ENCODE measurements around the gene PURA. TPM values are rescaled to one million over a fixed set of nuclear protein-coding genes. Genes with fewer than 3 reads are reported as not detected.

The PURA gene
- polyA plus RNA-seq, 2 of the 4 experiments (the other 2 are of a cell fraction): 4.5 to 12.7 TPM

DNA sequence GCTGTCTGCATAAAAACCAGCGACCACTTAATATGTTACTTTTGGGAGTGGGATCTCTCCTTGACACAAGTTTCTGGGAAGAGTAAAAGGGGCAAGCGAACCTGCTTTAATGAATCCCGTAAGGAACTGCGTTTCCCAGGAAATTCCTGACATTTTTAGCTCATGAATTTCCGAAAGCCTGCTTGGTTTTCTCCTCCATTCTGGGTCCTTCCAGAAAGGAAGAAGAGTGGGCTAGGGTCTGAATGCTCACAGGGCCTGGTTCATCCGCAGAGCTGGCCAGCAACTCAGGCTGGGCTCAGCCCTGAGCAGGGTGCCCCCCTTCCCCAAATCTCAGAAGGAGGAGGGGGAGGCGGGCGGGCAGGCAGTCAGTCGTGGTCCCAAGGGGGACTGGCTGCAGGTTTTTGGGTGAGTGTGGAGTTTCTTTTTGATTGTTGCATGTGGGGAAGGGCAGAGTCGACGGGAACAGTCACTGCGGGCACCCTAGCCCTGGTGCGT is 1.2 kb upstream of the PURA start:
- CTCF ChIA-PET: interaction anchor here (0.7 to 1.8 kb wide), 9 partner anchors 9 to 326 kb away, joined by 3 to 11 read pairs (median 3); no protein-coding TSS in a partner anchor

DNA sequence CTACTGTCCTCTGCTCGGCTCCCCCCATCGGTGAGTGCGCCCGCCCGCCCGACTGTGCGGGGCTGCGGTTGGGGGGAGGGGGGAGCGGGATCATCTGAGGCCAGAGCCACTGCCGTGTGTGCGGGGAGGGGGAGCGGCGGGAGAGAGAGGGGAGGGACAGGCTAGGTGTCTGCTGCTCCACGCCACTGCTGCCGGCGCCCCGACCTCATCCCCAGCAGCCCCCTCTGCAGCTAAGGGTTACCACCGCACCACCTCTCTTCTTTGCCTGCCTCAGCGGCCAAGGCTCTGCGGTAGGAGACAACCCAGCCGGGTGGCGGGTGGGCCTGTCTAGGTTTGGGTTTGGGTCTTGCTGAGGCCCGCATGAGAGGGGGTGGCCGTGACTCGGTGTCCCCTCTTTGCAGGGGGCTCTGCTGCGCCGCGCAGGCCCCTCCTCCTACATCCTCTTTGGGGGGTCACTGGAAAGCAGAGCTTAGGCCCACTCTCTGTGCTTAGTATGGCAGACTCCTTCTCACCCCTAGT is 670 bp upstream of the PURA start:
- H3K27ac ChIP-seq: peak overlapping the region; percentile 92 to 96
- no peak for TF ChIP-seq ZSCAN20 (CRISPR knock-in tag; IDR thresholded peaks at IDR 0.05)
- TF ChIP-seq EP300 (IDR thresholded peaks at IDR 0.05): no peak
- TF ChIP-seq FOSB (CRISPR knock-in tag; IDR thresholded peaks at IDR 0.05): no peak
- TF ChIP-seq HEYL (CRISPR knock-in tag; IDR thresholded peaks at IDR 0.05): no peak
- TF ChIP-seq, protein P1, sequence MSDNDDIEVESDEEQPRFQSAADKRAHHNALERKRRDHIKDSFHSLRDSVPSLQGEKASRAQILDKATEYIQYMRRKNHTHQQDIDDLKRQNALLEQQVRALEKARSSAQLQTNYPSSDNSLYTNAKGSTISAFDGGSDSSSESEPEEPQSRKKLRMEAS (IDR thresholded peaks at IDR 0.05): no peak; the same call in 1 of the 2 replicates
- TF ChIP-seq CEBPB (IDR thresholded peaks at IDR 0.05): no peak
- no peak for TF ChIP-seq EHMT2 (IDR thresholded peaks at IDR 0.05; ENCODE audit: low read depth)
- TF ChIP-seq, protein P2, sequence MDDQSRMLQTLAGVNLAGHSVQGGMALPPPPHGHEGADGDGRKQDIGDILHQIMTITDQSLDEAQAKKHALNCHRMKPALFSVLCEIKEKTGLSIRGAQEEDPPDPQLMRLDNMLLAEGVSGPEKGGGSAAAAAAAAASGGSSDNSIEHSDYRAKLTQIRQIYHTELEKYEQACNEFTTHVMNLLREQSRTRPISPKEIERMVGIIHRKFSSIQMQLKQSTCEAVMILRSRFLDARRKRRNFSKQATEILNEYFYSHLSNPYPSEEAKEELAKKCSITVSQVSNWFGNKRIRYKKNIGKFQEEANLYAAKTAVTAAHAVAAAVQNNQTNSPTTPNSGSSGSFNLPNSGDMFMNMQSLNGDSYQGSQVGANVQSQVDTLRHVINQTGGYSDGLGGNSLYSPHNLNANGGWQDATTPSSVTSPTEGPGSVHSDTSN (IDR thresholded peaks at IDR 0.05): no peak
- no peak for TF ChIP-seq HOXB5 (CRISPR knock-in tag; IDR thresholded peaks at IDR 0.05)
- no peak for TF ChIP-seq GATA3 (IDR thresholded peaks at IDR 0.05; ENCODE audit: borderline replicate concordance)
- no peak for TF ChIP-seq CBX2 (IDR thresholded peaks at IDR 0.05; ENCODE audit: borderline replicate concordance, low read depth)
- no peak for TF ChIP-seq NFE2L2 (conservative IDR thresholded peaks at IDR 0.05; ENCODE audit: low read length)
- TF ChIP-seq, protein P3, sequence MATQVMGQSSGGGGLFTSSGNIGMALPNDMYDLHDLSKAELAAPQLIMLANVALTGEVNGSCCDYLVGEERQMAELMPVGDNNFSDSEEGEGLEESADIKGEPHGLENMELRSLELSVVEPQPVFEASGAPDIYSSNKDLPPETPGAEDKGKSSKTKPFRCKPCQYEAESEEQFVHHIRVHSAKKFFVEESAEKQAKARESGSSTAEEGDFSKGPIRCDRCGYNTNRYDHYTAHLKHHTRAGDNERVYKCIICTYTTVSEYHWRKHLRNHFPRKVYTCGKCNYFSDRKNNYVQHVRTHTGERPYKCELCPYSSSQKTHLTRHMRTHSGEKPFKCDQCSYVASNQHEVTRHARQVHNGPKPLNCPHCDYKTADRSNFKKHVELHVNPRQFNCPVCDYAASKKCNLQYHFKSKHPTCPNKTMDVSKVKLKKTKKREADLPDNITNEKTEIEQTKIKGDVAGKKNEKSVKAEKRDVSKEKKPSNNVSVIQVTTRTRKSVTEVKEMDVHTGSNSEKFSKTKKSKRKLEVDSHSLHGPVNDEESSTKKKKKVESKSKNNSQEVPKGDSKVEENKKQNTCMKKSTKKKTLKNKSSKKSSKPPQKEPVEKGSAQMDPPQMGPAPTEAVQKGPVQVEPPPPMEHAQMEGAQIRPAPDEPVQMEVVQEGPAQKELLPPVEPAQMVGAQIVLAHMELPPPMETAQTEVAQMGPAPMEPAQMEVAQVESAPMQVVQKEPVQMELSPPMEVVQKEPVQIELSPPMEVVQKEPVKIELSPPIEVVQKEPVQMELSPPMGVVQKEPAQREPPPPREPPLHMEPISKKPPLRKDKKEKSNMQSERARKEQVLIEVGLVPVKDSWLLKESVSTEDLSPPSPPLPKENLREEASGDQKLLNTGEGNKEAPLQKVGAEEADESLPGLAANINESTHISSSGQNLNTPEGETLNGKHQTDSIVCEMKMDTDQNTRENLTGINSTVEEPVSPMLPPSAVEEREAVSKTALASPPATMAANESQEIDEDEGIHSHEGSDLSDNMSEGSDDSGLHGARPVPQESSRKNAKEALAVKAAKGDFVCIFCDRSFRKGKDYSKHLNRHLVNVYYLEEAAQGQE (IDR thresholded peaks at IDR 0.05): no peak
- no peak for TF ChIP-seq FOSL2 (IDR thresholded peaks at IDR 0.05)
- TF ChIP-seq FOSL2 (CRISPR knock-in tag; IDR thresholded peaks at IDR 0.05): no peak
- TF ChIP-seq, protein P4, sequence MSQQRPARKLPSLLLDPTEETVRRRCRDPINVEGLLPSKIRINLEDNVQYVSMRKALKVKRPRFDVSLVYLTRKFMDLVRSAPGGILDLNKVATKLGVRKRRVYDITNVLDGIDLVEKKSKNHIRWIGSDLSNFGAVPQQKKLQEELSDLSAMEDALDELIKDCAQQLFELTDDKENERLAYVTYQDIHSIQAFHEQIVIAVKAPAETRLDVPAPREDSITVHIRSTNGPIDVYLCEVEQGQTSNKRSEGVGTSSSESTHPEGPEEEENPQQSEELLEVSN (IDR thresholded peaks at IDR 0.05; ENCODE audit: borderline replicate concordance, low read depth): no peak
- no peak for TF ChIP-seq CHD4 (IDR thresholded peaks at IDR 0.05; ENCODE audit: borderline replicate concordance)
- TF ChIP-seq RCOR1 (IDR thresholded peaks at IDR 0.05; ENCODE audit: low read depth, low read length): no peak
- H3K4me2 ChIP-seq: peak overlapping the region; percentile 95
- DNase-seq (ENCODE audit: low read depth in 1 of 2, low spot score in 1 of 2) (no peak), ATAC-seq (peak; percentile 2 to 6; a peak in 3 of 6 replicates), FAIRE-seq (no peak)
- ChIA-PET CTCF (interaction anchor here (1.0 to 12.5 kb wide), 6 partner anchors 16 to 199 kb away, joined by 3 to 125 read pairs (median 5); no protein-coding TSS in a partner anchor), POLR2A (interaction anchor here (1.2 kb wide), 1 partner anchor 70 kb away, joined by 4 read pairs; the partner anchor contains the start of gene NRG2)
- peaks cover 46% of the 10 kb centered on the region for H3K4me1 ChIP-seq
- H3K9me3 ChIP-seq: no peaks in the 10 kb centered on the region
- H3K4me3 ChIP-seq: peak overlapping the region; percentile 68
- 61% methylated on average over 4 of the region's 28 CpGs for WGBS (ENCODE audit: missing lambda C conversion rate)

More for the DNA sequence above, 1.2 kb upstream of the PURA start:
- DNase-seq (ENCODE audit: low read depth in 1 of 2, low spot score in 1 of 2): no peak
- no peak for FAIRE-seq
- peak overlapping the region; percentile 95 for H3K4me2 ChIP-seq
- H3K27ac ChIP-seq: peak overlapping the region in 1 of 2 experiments; percentile 96; a peak in 3 of 6 replicates
- POLR2A ChIA-PET: interaction anchor here (0.7 to 1.2 kb wide), 2 partner anchors 70 to 208 kb away, joined by 4 to 6 read pairs; partner anchors contain the start of gene NRG2
- 65% methylated on average over 9 of the region's 13 CpGs for WGBS (ENCODE audit: missing lambda C conversion rate)
- no peaks in the 10 kb centered on the region for H3K9me3 ChIP-seq
- TF ChIP-seq KDM5A (IDR thresholded peaks at IDR 0.05): no peak
- TF ChIP-seq, protein P4 (IDR thresholded peaks at IDR 0.05; ENCODE audit: borderline replicate concordance, low read depth): no peak
- no peak for TF ChIP-seq BHLHE40 (IDR thresholded peaks at IDR 0.05; ENCODE audit: low read depth, low read length)
- no peak for TF ChIP-seq MAZ (IDR thresholded peaks at IDR 0.05; ENCODE audit: borderline replicate concordance, low read depth, low read length)
- TF ChIP-seq CHD4 (IDR thresholded peaks at IDR 0.05; ENCODE audit: borderline replicate concordance): no peak
- TF ChIP-seq HOXA7 (CRISPR knock-in tag; IDR thresholded peaks at IDR 0.05): no peak
- TF ChIP-seq, protein P5, sequence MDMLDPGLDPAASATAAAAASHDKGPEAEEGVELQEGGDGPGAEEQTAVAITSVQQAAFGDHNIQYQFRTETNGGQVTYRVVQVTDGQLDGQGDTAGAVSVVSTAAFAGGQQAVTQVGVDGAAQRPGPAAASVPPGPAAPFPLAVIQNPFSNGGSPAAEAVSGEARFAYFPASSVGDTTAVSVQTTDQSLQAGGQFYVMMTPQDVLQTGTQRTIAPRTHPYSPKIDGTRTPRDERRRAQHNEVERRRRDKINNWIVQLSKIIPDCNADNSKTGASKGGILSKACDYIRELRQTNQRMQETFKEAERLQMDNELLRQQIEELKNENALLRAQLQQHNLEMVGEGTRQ (IDR thresholded peaks at IDR 0.05): no peak
- TF ChIP-seq, protein P1 (IDR thresholded peaks at IDR 0.05): no peak
- TF ChIP-seq ZSCAN20 (CRISPR knock-in tag; IDR thresholded peaks at IDR 0.05): no peak
- no peak for TF ChIP-seq SMC3 (IDR thresholded peaks at IDR 0.05)
- TF ChIP-seq POLR2A (IDR thresholded peaks at IDR 0.05; ENCODE audit: low read length): no peak
- no peak for TF ChIP-seq RAD21 (conservative IDR thresholded peaks at IDR 0.05 in 1 of 2, IDR thresholded peaks at IDR 0.05 in 1 of 2)
- TF ChIP-seq RARB (CRISPR knock-in tag; IDR thresholded peaks at IDR 0.05): no peak
- no peak for TF ChIP-seq CEBPB (IDR thresholded peaks at IDR 0.05)
- TF ChIP-seq HDAC2 (IDR thresholded peaks at IDR 0.05): no peak
- no peak for TF ChIP-seq FOSB (CRISPR knock-in tag; IDR thresholded peaks at IDR 0.05)
- TF ChIP-seq ZNF302 (CRISPR knock-in tag; IDR thresholded peaks at IDR 0.05): no peak
- no peak for TF ChIP-seq FOSL2 (IDR thresholded peaks at IDR 0.05)
- no peak for TF ChIP-seq FOSL2 (CRISPR knock-in tag; IDR thresholded peaks at IDR 0.05)
- TF ChIP-seq ESRRA (IDR thresholded peaks at IDR 0.05; ENCODE audit: borderline replicate concordance, low read length): no peak
- TF ChIP-seq KDM1A (IDR thresholded peaks at IDR 0.05; ENCODE audit: low read depth): no peak
- peaks cover 46% of the 10 kb centered on the region for H3K4me1 ChIP-seq
- H3K4me3 ChIP-seq: no peak overlapping the region; the same call in 2 of the 3 replicates
- ATAC-seq: no peak
